Peyer's patch (tissue), 4 donors: ENCODE results near the gene RPS6KB2.

Source experiments
- CTCF ChIP-seq, 6 experiments: fragments of 450-650 bp in 4 of 6; fragments of 200-600 bp in 2 of 6; sonication (generic) in 1 of 6; IDR thresholded peaks; one replicate each; pipeline ENCODE4 v1.5.1; 2017 to 2019; ENCODE audit warnings: antibody characterized with exemption in 6 of 6, mild to moderate bottlenecking in 3 of 6, moderate library complexity in 1 of 6
- POLR2A ChIP-seq, 2 donors: fragments of 450-650 bp; IDR thresholded peaks; one replicate each; pipeline ENCODE4 v1.5.1; 2017; ENCODE audit warnings: antibody characterized with exemption in 2 of 2, mild to moderate bottlenecking in 2 of 2, moderate library complexity in 2 of 2

GRCh38 chr11:67429038-67429668, 859 bp downstream of the RPS6KB2 start:
- TF ChIP-seq CTCF (IDR thresholded peaks at IDR 0.05) (no peak), POLR2A (IDR thresholded peaks at IDR 0.05) (no peak)
